Measurements from ENCODE around the gene PFKP. TPM values are rescaled to one million over a fixed set of nuclear protein-coding genes. Genes with fewer than 3 reads are reported as not detected.

Gene PFKP
- total RNA-seq, 1 donor from 2014 or later, result 23.5 TPM

- H3K4me3 ChIP-seq, result peak overlapping the region; percentile 11
These were observed 23.8 kb downstream of the PFKP start for GRCh38 chr10:3090914-3091787.

GRCh38 chr10:3091921-3092320, 24.6 kb downstream of the PFKP start:
- Histone ChIP-seq H3K27me3 (ENCODE audit: low read depth) (no peaks in the 10 kb centered on the region), H3K27ac (peak overlapping the region; percentile 68), H3K9me3 (no peaks in the 10 kb centered on the region), H3K4me1 (peaks cover 28% of the 10 kb centered on the region), H3K4me3 (no peak overlapping the region), H3K36me3 (no peaks in the 10 kb centered on the region)
- intact Hi-C loops (cut with DNase I), result no loop called here
- ATAC-seq (no peak), DNase-seq (no peak)
- TF ChIP-seq CTCF (IDR thresholded peaks at IDR 0.05), result no peak

More at GRCh38 chr10:3090914-3091787, 23.8 kb downstream of the PFKP start:
- H3K9me3 ChIP-seq, result no peaks in the 10 kb centered on the region
- ATAC-seq (peak; percentile 85 to 88), DNase-seq (peak; percentile 79)
- no peaks in the 10 kb centered on the region for H3K36me3 ChIP-seq
- intact Hi-C loops (cut with DNase I), result no loop called here
- peaks cover 23% of the 10 kb centered on the region for H3K4me1 ChIP-seq
- peak overlapping the region; percentile 68 for H3K27ac ChIP-seq
- no peak for TF ChIP-seq CTCF (IDR thresholded peaks at IDR 0.05)
- H3K27me3 ChIP-seq (ENCODE audit: low read depth), result no peaks in the 10 kb centered on the region

- no peaks in the 10 kb centered on the region for H3K27me3 ChIP-seq (ENCODE audit: low read depth)
- H3K4me1 ChIP-seq, result peaks cover 28% of the 10 kb centered on the region
- DNase-seq (no peak), ATAC-seq (no peak)
- H3K9me3 ChIP-seq, result no peaks in the 10 kb centered on the region
- TF ChIP-seq CTCF (IDR thresholded peaks at IDR 0.05), result no peak
- intact Hi-C loops (cut with DNase I), result no loop called here
- no peaks in the 10 kb centered on the region for H3K36me3 ChIP-seq
- H3K27ac ChIP-seq, result no peak overlapping the region
- H3K4me3 ChIP-seq, result no peak overlapping the region
These were observed 26.6 kb downstream of the PFKP start for GRCh38 chr10:3093996-3094395.

- DNase-seq, result no peak
- Histone ChIP-seq H3K4me1 (peaks cover 28% of the 10 kb centered on the region), H3K27me3 (ENCODE audit: low read depth) (no peaks in the 10 kb centered on the region), H3K4me3 (no peak overlapping the region), H3K9me3 (no peaks in the 10 kb centered on the region), H3K36me3 (no peaks in the 10 kb centered on the region), H3K27ac (no peak overlapping the region)
- ATAC-seq, result no peak
- no peak for TF ChIP-seq CTCF (IDR thresholded peaks at IDR 0.05)
- intact Hi-C loops (cut with DNase I), result no loop called here
These were observed 27.3 kb downstream of the PFKP start for GRCh38 chr10:3094609-3095036.

GRCh38 chr10:3095373-3096139, 28.2 kb downstream of the PFKP start:
- Histone ChIP-seq H3K36me3 (no peaks in the 10 kb centered on the region), H3K4me1 (peaks cover 28% of the 10 kb centered on the region), H3K9me3 (no peaks in the 10 kb centered on the region), H3K27ac (peak overlapping the region; percentile 39), H3K27me3 (ENCODE audit: low read depth) (no peaks in the 10 kb centered on the region), H3K4me3 (peak overlapping the region; percentile 7)
- TF ChIP-seq CTCF (IDR thresholded peaks at IDR 0.05), result no peak
- intact Hi-C loops (cut with DNase I), result no loop called here
- ATAC-seq, result peak; percentile 39 to 62
- no peak for DNase-seq

Measured in lower lobe of right lung (tissue), 2 donors.